Activated CD4-positive, alpha-beta T cell treated with anti-CD3 and anti-CD28 coated beads for 24 hours (primary cell): Measurements from ENCODE around the gene ADPRHL1.
A peak's percentile ranks its signal among the peaks of the same experiment; 100 is the strongest.

ENCODE experiments used
- DNase-seq, 2 donors: peaks; one replicate each; pipeline ENCODE4 v3.0.0-alpha.2; 2020; ENCODE audit warnings: low read depth in 2 of 2

The ADPRHL1 gene

DNA sequence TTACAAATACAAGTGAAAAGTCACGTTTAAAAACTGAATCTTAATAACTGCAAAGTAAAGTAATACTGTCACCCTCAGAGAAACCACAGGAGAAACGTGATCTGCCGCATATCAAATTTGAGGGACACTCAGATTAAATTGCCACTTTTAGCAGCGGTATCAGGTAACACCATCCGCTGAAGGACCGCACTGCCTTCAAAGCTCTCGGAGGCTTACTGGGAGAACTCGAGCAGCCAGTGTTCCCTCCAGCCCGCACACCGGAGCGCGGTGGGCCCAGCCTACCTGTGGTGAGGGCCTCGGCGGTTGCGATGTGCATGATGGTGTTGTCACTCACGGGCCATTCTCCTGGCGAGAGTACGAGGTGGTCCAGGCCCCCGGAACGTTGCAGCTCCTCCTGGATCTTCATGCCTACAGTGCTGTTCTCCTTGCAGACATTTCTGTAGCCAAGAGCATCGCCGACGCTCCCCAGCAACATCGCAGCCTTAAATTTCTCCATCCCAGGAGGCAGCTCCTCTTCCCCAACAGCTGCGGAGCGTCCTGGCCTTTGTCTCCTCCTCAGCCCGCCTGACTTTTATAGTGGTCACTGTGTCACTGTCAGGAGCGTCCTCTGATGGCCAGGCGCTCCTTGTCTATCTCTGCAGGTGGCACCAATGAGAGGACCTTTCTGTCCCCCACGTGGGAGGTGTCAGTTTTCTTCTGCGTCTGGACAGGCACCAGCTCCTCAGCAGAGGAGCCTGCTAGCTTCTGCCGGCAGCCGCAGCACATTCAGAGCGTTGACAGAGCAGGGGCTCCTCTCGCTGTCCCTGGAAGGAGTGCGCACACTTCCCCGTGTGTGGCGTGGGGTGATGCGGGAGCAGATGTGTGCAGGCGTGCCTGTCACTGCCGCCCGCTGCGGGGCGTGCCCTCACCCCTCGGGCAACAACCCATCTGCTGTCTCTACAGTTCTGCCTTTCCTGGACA lies at the start of gene ADPRHL1:
ADPRHL1 (minus strand) TSS at position 547 of the 960 bp plus-strand sequence; CDS start at position 496, 51 bp downstream.
- DNase-seq: no peak

DNA sequence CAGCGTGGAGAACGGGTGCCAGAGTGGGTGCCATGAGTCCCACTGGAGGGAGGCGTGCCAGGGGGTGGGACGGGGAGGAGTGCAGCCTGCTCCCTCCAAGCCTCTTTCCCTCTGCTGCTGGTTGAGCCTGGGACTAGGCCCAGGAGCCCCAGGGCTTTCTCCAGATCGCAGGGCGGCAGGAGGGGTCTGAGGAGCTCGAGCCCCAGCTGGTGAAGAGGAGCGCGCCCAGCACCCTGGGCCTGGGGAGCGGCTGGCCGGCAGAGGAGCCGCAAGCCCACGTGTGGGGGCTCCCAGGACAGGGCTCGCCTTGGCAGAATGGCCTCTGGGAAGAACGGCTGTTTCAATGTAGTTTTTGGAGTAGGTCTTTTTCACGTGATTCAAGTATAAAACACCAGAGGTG lies 49.4 kb upstream of the ADPRHL1 start:
- DNase-seq: no peak

DNA sequence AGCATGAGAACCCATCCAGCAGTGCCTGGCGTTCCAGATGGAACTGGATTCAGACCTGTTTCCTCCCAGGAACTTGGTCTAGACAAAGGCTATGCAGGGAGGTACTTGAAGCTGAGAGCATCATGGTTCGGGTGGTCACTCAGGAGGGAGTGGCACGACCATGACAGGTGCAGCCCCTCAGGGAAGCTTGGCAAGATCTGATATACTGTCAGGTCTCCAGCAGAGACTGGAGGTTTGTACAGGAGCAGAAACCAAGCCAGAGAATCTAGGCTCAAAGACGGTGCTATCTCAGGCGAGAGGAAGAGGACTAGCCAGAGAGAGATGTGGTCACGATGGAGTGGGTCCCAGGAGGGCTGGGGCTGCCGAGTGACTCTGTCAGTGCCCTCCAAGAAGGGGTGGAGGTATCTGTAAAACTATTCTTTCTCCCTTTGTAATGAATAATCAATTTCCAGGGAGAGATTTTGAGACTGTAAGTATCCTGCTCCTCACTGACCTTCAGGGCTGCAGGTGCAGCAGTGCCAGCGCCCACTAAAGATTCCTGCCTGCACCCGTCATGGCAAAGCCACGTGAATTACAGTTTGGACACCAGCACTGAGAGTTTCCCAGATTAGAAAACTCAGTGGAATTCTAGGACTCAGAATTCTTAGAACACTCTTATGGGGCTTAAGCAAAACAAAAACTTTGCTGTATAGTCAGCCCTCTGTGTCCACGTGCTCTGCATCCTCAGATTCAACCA lies 47.4 kb upstream of the ADPRHL1 start:
- no peak for DNase-seq

DNA sequence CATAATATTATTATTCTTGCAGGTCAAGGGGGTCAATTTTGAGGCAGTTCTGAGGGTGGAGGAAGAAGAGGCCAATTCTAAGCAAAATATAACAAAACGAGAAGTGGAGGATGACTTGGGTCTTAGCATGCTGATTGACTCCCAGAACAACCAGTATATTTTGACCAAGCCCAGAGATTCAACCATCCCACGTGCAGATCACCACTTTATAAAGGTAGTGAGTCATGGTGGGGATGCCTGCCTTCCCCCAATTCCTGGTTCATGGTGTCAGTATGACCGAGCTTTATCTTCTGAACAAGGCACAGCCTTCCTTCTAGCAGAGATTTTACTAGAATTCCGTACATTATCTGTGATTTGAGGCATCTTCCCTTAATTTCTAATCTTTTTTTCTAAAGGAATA lies 46.6 kb upstream of the ADPRHL1 start:
- no peak for DNase-seq

DNA sequence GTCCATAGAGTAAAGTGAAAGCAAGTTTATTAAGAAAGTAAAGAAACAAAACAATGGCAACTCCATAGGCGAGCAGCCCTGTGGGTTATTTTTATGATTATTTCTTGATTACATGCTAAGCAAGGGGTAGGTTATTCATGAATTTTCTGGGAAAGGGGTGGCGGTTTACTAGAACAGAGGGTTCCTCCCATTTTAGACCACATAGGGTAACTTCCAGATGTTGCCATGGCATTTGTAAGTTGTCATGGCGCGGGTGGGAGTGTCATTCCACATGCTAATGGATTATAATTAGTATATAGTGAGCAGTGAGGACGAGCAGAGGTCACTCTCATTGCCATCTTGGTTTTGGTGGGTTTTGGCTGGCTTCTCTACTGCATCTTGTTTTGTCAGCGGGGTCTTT lies 45.6 kb upstream of the ADPRHL1 start:
- no peak for DNase-seq

DNA sequence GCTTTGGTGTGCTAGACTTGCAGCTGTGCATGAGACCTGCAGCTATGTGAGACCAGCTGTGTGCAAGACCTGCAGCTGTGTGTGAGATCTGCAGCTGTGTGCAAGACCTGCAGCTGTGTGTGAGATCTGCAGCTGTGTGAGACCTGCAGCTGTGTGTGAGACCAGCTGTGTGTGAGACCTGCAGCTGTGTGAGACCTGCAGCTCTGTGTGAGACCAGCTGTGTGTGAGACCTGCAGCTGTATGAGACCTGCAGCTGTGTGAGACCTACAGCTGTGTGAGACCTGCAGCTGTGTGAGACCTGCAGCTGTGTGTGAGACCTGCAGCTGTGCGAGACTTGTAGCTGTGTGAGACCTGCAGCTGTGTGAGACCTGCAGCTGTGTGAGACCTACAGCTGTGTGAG lies 43.9 kb upstream of the ADPRHL1 start:
- no peak for DNase-seq

DNA sequence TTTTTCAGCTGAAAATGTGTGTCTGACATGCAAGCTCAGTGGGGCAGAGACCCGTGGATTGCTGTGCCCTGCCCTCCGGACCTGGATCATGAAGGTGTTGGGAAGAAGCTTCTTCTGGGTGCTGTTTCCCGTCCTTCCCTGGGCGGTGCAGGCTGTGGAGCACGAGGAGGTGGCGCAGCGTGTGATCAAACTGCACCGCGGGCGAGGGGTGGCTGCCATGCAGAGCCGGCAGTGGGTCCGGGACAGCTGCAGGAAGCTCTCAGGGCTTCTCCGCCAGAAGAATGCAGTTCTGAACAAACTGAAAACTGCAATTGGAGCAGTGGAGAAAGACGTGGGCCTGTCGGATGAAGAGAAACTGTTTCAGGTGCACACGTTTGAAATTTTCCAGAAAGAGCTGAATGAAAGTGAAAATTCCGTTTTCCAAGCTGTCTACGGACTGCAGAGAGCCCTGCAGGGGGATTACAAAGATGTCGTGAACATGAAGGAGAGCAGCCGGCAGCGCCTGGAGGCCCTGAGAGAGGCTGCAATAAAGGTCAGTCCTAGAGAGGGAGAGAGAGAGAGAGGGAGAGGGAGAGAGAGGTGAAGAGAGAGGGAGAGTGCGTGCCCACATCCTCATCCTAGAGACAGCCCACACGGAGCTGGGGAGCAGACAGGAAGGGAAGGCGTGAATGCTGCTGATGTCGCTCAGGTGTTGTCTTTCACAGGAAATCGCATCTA lies 42.4 kb upstream of the ADPRHL1 start:
- DNase-seq: no peak

DNA sequence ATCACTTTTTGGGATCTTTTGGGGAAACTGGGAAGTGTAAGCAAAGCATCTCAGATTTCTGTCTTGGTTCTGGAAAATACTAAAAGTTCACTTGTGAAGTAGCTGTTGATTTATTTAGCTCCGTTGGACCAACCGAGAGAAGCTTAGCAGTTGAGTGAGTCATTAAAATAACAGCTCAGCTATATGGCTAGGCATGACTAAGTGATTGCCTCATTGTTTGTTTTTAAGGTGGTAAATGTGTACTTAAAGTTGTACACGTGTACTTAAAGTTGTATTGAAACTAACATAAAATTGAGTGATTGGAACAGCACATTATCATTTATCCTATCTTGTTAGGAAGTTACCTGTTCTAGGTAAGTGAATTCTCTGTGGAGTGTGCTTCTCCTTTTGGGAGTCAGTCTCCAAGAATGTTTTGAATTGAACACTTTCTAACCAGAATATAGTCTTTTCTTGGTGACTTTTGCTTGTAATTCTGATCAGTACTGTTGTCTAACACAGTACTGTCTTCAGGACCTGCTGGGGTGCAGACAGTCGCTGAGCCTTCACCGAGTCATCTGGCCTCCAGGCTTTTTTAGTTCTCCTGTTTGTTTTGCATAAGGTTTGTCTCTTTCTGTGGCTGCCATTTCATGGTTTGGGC lies 40.1 kb upstream of the ADPRHL1 start:
- DNase-seq: no peak

DNA sequence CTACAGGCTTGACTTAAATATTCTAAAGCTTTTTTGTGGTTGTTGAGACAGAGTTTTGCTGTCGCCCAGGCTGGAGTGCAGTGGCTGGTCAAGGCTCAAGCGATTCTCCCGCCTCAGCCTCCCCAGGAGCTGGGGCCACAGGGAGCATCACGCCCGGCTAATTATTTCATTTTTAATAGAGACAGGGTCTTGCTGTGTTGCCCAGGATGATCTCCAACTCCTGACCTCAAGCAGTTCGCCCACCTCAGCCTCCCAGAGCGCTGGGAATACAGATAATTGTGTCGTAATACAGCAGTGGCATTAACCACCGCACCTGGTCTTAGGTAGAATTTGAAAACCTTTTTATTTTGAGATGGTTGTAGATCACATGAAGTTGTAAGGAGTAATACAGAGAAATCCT lies 38.7 kb upstream of the ADPRHL1 start:
- DNase-seq: no peak

DNA sequence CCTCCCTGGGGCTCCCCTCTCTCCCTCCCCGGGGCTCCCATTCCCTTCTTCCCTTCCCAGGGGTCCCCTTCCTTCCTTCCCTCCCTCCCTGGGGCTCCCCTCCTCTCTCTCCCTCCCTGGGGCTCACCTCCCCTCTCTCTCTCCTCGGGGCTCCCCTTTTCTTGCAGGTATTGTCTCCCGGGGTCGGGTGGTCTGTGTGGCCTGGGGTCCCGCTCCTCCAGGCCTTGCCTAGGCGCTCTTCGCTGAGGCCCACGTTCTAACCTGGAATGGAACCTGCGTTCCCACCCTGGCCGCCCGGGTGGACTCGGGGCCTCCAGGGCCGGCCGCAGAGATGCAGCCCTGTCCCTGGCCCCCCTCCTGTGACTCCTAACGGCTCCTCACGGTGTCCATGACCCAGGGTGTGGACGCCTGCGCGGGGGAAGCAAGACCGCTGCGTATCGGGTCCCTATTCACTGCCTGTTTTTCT lies 38.2 kb upstream of the ADPRHL1 start:
- no peak for DNase-seq

DNA sequence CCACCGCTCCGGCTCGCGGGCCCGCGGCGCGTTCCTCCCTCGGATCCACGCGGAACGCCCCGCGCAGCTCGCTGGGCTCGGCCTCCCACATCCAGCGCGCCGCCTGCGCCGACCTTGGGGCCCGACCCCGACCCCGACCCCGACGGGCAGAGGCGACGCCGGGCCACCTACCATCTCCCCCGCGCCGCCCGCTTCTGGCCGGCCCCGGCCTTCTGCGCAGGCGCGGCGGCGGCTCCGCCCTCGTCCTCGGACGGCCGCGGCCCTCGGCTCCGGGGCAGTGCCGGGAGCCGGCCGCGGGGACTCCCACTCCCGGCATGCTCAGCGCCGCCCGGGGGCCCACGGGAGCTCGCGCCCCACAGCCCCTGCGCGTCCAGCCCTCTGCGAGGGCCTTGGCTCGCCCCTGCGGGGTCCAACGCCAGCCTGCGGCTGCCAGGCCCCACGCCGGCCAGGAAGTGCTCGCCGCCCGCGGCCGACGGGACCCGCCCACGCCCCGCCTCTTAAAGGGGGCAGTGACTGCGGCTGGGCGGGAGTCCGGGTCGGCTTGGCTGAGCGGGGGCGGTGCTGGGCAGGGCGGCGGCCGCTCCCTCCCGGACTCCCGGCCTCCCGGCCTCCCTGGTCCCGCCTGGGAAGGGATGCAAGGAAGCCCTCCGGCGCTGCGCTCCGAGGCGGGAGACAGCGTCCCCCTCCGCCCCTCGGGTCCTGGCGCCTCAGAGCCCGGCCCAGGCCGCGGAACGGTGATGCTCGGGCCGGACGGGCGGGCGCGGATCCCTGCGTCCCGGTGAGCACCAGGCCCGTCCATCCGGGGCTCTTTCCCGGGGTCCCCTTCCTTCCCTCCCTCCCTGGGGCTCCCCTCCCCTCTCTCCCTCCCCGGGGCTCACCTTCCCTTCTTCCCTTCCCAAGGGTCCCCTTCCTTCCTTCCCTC lies 37.5 kb upstream of the ADPRHL1 start, which contains the start of gene DCUN1D2:
DCUN1D2 (minus strand) TSS at position 216 of the 922 bp plus-strand sequence; CDS start at position 174, 42 bp downstream.
- peak; percentile 50 to 63 for DNase-seq

DNA sequence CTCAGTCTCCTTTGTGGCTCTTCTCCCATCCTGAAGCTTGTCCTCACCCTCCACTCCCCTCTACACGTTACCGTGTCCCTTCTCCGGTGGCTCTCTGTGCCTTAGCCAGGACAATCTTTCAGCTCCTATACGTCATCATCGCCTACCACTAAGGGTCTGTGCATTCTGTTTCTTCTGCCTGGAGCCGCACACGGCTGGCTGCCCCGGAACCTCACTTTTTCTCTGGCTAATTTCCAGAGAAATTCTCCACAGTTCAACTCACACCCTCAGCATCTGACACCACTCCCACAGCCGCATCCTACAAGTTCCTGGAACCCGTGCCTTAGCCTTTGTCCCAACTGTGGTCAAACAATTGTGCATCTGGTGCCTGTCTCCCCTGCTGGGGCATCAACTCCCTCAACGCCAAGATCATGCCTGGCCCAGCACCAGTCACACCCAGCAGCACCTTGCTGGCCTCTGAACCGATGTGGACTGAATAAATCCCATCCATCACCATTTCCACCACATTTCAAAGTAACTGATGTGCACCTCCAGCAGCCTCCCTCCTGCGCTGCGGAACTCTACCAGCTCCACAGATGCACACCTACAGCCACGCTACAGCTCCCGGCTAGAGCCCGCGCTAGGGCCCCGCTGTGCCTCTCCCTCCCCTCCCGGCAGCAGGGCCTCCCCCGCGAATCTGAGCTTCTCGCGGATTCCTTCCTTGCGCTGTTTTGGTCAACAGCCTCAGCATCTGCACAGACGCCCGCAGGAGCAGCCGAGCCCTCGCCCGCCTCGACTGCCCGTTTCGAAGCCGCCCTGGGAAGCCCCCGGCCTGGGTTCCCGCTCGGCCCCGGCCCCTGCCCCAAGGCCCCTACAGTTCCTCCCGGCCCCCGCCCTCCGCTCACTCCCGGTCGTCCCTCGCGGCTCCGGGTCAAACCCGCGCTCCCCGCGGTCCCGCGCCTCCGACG lies 36.5 kb upstream of the ADPRHL1 start:
- DNase-seq: peak; percentile 8 to 19

DNA sequence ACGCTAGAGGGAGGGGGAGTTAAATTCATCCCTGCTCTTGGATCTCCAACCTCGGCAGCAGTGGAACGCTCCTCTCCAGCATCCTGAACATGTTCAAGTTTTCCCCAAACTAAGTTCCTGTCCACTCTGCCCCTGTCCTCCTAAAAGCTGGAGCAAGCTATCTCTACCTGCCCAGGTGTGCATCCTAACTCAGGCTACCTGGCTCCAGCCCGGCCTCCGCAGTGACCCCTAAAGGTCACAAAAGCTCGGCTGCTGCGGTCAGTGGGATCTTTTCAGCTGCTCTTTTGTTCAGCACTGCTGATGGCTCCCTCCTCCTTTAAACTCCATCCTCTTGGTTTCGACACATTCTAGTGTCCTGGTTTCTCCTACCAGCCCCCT lies 35.9 kb upstream of the ADPRHL1 start:
- DNase-seq: no peak

DNA sequence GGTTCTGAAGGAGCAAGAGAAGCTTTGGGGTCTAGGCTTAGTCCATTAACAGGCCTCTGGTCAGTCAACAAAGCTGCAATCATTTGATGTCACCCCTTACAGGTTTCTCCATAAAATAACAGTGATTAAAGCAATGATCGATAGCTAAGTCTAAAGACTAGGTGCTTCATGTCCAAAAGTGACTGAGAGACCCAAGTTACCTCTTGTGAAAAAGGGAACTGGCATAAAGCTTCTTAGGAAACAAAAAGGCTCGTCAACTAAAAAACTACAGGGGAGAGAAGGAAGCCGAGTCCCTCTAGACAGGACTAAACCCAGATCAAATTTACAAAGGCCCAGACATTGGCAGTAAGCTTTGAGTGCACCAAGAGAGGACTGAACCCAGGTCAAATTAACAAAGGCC lies 35.0 kb upstream of the ADPRHL1 start:
- no peak for DNase-seq

DNA sequence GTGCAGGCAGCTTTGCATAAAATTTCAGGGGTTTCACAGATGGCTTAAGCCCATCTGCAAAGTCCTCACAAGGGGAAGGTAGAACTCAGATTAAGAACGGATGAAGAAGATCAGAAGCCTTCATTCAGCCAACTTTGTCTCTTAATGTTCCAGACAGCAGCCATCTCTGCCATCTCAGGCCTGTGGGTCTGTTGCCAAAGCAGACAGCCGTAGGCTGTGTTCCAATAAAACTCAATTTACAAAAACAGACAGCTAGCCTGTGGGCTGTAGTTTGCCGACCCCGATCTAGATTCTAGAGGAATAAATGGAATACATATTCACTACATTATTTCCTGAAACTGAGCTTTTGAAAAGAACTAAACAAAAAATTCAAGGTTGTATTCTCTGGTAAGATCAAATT lies 33.4 kb upstream of the ADPRHL1 start:
- DNase-seq: no peak

DNA sequence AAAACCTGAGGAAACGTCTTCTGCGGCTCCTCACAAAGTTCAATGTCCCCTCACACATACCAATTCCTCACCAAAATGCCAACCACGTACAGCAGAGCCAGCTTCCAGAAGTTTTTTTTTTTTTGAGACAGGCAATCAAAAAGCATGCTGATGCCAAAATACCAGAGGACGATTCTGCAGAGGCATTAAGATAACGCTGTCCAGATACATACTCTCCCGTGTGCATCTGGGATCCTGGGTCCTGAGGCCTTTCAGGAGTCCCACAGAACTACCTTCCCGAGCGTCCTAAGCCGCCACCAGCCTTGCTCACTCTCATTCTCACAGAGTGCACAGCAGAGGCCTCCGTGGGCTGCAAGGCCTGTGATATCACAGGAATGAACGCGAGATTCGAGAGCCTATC lies 32.3 kb upstream of the ADPRHL1 start:
- no peak for DNase-seq

DNA sequence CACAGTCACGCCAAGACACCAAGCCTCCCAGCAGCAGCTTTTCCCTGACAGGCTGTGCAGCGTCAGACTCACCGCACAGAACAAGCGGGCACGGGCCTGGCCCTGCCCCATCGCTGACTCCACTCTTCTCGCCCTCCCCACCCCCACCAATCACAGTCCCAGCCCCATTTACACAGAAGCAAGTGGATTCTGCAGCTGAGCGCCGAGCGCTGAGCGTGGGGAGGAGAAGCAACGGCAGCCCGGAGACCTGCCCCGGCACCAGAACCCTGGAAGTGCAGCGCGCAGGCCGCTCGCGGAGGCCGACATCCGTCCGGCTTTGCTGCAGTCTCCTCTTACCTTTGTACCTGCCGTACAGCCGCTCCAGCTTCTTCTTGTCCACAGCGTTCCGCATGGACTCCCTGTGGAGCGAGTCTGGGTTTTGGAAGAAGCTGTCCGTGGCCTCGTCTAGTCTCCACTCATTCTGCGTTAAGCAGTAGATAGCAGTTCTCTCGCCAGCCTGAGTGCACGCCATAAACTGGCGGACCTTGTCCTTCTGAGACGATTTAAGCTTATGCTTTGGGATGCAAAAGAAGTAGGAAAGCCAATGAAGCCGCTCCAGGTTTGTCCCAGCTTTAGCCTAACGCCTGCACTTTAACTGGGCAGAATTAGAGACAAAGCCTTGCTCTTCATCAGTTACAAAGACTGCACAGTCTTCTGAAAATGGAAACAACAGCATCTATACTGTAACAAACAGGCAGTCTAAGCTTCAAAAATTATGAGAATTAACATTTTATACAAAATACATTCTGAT lies 30.4 kb upstream of the ADPRHL1 start:
- DNase-seq: no peak

DNA sequence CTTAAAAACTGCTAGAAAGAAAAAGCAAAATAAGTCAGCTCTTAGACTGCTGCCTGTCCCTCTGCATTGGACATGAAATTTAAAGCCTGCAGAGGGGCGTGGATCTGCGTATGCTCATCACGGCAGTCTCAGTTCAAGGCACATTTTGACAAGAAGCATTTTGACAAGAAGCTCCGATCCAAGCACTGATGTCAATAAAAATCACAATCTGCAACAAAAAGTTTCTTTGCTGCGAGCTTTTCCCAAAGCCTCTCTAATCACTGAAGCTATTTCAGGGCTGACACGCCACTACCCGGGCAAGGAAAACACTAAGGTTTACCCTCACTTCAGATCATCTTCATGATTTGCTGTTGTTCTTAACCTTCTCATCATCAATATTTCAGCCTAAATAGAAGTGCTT lies 29.8 kb upstream of the ADPRHL1 start:
- no peak for DNase-seq

DNA sequence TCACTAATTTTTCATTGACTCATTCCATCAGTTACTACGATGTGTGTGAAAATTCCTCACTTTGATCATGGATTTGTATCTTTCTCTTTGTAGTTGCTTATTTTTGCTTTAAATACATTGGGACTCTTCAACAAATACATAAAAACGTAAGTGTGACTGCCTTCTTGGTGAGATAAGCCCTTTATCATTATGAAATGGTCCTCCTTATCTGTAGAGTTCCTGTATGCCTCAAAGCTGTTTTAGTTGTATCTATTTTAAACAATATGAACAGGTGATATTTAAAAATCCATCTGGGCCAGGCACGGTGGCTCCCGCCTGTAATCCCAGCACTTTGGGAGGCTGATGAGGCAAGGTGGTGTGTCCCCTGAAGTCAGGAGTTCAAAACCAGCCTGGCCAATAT lies 25.9 kb upstream of the ADPRHL1 start:
- no peak for DNase-seq
